T-helper 1 cell (primary cell): ENCODE results near the gene CENPB.

Source experiments
- DNase-seq, 5 donors: peaks; one replicate each; pipeline ENCODE4 v3.0.0-alpha.2; 2012 to 2020

CENPB gene

GRCh38 chr20:3766422-3767109 is 20.0 kb downstream of the CENPB start:
- DNase-seq = no peak

- DNase-seq = no peak
Observed at GRCh38 chr20:3765171-3765882, 21.2 kb downstream of the CENPB start.

- no peak for DNase-seq
Observed at GRCh38 chr20:3764659-3765058, 21.9 kb downstream of the CENPB start.

GRCh38 chr20:3763671-3764601 is 22.6 kb downstream of the CENPB start:
- DNase-seq = no peak

- no peak for DNase-seq
Observed at GRCh38 chr20:3760655-3761348, 25.7 kb downstream of the CENPB start.

GRCh38 chr20:3759884-3760283 is 26.7 kb downstream of the CENPB start:
- no peak for DNase-seq

GRCh38 chr20:3759316-3759823 is 27.2 kb downstream of the CENPB start:
- DNase-seq = no peak

- DNase-seq = no peak
Observed at GRCh38 chr20:3758566-3758965, 28.0 kb downstream of the CENPB start.

GRCh38 chr20:3757268-3757667 is 29.3 kb downstream of the CENPB start:
- no peak for DNase-seq

- DNase-seq = no peak
Observed at GRCh38 chr20:3755814-3756480, 30.6 kb downstream of the CENPB start.

GRCh38 chr20:3755269-3755668 is 31.3 kb downstream of the CENPB start:
- DNase-seq = no peak

- no peak for DNase-seq
Observed at GRCh38 chr20:3754276-3754630, 32.3 kb downstream of the CENPB start.

GRCh38 chr20:3753501-3754275 is 32.9 kb downstream of the CENPB start:
- no peak for DNase-seq

GRCh38 chr20:3753098-3753497 is 33.4 kb downstream of the CENPB start:
- peak in 4 of 5 donors; percentile 41 to 64 (median 50) for DNase-seq

GRCh38 chr20:3752386-3752759 is 34.2 kb downstream of the CENPB start:
- DNase-seq = no peak

GRCh38 chr20:3751675-3752385 is 34.7 kb downstream of the CENPB start:
- DNase-seq = peak; percentile 22 to 60 (median 46)

GRCh38 chr20:3751305-3751674 is 35.2 kb downstream of the CENPB start:
- no peak for DNase-seq

- DNase-seq = peak in 1 of 5 donors; percentile 23
Observed at GRCh38 chr20:3749689-3750531, 36.6 kb downstream of the CENPB start.

GRCh38 chr20:3749087-3749688 is 37.4 kb downstream of the CENPB start:
- no peak for DNase-seq
